Effector memory CD8-positive, alpha-beta T cell (primary cell): ENCODE results near the gene FAM110D.

Source experiments
- ATAC-seq: fragments of 150-1000 bp; cut with Tn5 transposase; replicated peaks from 2 replicates; pipeline ENCODE4 v1.10.0; 2021; ENCODE audit warnings: mild to moderate bottlenecking, moderate library complexity
- DNase-seq, 3 experiments: peaks; one replicate each; pipeline ENCODE4 v3.0.0; 2021
- H3K27ac Mint-ChIP-seq, 2 donors: one replicate each; pipeline ENCODE4 v1.8.0; 2022; ENCODE audit warnings: mild to moderate bottlenecking in 2 of 2, mixed read lengths in 2 of 2, moderate library complexity in 2 of 2
- H3K27me3 Mint-ChIP-seq, 2 donors: one replicate each; pipeline ENCODE4 v1.8.0; 2022; ENCODE audit warnings: mixed read lengths in 2 of 2
- H3K36me3 Mint-ChIP-seq: one replicate; pipeline ENCODE4 v1.8.0; 2022; ENCODE audit warnings: mild to moderate bottlenecking, moderate library complexity, mixed read lengths; ENCODE audit not compliant: insufficient read depth
- H3K4me1 Mint-ChIP-seq, 2 donors: one replicate each; pipeline ENCODE4 v1.8.0; 2022; ENCODE audit warnings: low read depth in 2 of 2, mixed read lengths in 2 of 2
- H3K4me3 Mint-ChIP-seq, 2 donors: one replicate each; pipeline ENCODE4 v1.8.0; 2022; ENCODE audit warnings: mild to moderate bottlenecking in 2 of 2, mixed read lengths in 2 of 2, moderate library complexity in 2 of 2
- H3K9me3 Mint-ChIP-seq, 2 donors: one replicate each; pipeline ENCODE4 v1.8.0; 2022; ENCODE audit warnings: mixed read lengths in 2 of 2
- total RNA-seq, 9 experiments: gene quantifications; one replicate each; lab custom pipeline; 2026; lab: John Stamatoyannopoulos, UW

FAM110D gene
- 0 to 0.06 (median 0) reads per million in 9 experiments for total RNA-seq

GRCh38 chr1:26158908-26159742 is at the start of gene FAM110D:
TSS of gene FAM110D (plus strand) at chr1:26159079. CDS start at chr1:26161292, 2,213 bp downstream.
- no peaks in the 10 kb centered on the region for H3K9me3 Mint-ChIP-seq
- no peak within 1 kb of the TSS for H3K4me3 Mint-ChIP-seq
- H3K36me3 Mint-ChIP-seq, result peaks cover 8% of the 10 kb centered on the region
- DNase-seq, result no peak
- H3K4me1 Mint-ChIP-seq, result peaks cover 0 to 4% of the 10 kb centered on the region in 2 donors
- H3K27me3 Mint-ChIP-seq, result peaks cover 53 to 88% of the 10 kb centered on the region in 2 donors
- no peak for ATAC-seq
- H3K27ac Mint-ChIP-seq, result no peak within 1 kb of the TSS

GRCh38 chr1:26109229-26110164 is 49.4 kb upstream of the FAM110D start:
- H3K4me3 Mint-ChIP-seq, result peak overlapping the region; percentile 87 to 88
- H3K36me3 Mint-ChIP-seq, result peaks cover 4% of the 10 kb centered on the region
- no peak for DNase-seq
- H3K9me3 Mint-ChIP-seq, result no peaks in the 10 kb centered on the region
- no peaks in the 10 kb centered on the region for H3K27me3 Mint-ChIP-seq
- ATAC-seq, result no peak
- H3K4me1 Mint-ChIP-seq, result peaks cover 14 to 22% of the 10 kb centered on the region in 2 donors
- H3K27ac Mint-ChIP-seq, result peak overlapping the region in 1 of 2 donors; percentile 56

- Mint-ChIP-seq H3K9me3 (no peaks in the 10 kb centered on the region), H3K4me1 (peaks cover 11 to 17% of the 10 kb centered on the region in 2 donors), H3K36me3 (peaks cover 4% of the 10 kb centered on the region), H3K27ac (peak overlapping the region; percentile 56 to 77), H3K27me3 (no peaks in the 10 kb centered on the region), H3K4me3 (peak overlapping the region; percentile 87 to 88)
- ATAC-seq (peak; percentile 66), DNase-seq (peak; percentile 66 to 71 (median 70))
Observed at GRCh38 chr1:26110731-26111529, 47.9 kb upstream of the FAM110D start.

DNA sequence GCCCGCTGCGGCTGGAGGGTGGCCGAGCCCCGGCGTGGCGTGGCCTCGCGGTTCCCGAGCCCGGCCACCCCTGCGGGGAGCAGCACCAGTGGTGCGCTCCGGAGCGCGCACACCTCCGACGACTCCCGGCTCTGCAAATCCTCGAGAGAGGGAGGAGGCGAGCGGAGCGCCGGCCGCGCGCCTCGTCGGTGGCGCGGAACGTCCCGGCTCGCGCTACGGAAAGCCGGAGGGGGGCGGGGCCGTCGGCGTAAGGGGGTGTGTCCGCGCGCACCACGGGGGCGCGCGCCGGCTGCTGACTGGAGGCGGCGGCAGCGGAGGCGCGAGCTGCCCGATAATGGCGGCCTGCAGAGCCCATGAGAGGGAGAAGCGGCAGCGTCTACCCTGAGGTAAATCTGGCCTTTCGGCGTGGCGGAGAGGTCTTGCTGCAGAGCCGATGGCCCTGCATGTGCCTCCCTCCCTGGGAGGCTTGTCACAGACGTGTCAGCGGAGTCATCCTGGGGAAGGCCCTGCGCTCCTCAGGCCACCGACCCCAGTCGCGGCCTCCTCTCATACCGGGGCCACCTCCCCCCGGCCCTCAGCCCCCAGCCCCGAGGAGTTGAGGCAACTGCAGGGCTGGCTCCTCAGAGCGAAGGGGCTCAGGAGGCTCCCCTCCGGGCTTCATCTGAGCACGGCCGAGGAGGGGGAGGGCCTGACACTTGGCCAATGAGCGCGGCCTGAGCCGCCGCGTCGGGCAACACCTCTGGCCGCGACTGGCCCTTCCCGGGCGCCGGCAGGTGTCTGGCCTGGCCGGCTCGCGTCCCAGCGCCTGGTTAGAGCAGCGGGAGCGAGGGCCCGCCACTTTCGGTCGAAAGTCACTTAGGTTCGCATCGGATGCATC is 47.1 kb upstream of the FAM110D start, which contains the start of gene PDIK1L:
TSS of gene PDIK1L (plus strand) at position 295 of the 877 bp plus-strand sequence. CDS start 2,485 bp downstream, outside the sequence.
- peak; percentile 88 to 90 (median 90) for DNase-seq
- H3K27ac Mint-ChIP-seq, result peak within 1 kb of the TSS; percentile 77 to 81
- peak within 1 kb of the TSS; percentile 87 to 88 for H3K4me3 Mint-ChIP-seq
- peaks cover 9% of the 10 kb centered on the region for H3K36me3 Mint-ChIP-seq
- no peaks in the 10 kb centered on the region for H3K27me3 Mint-ChIP-seq
- H3K9me3 Mint-ChIP-seq, result no peaks in the 10 kb centered on the region
- ATAC-seq, result peak; percentile 86
- peaks cover 11 to 17% of the 10 kb centered on the region in 2 donors for H3K4me1 Mint-ChIP-seq

DNA sequence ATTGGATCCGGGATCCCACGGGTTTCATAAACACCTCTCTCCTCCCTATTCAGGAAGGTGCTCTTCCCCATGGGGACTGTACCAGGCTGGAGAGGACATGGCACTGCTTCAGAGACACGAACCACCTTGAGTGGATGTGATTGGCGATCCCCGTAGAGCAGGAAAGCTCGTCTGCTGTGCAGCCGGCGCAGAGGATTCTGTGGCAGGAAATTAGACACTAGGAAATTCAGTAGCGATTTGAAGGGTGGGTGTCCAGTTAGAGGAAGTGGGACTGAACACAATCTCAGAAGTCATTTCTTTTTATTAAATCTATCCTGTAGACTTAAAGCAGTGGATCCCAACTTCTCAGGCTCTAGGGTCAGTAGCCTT is 46.5 kb upstream of the FAM110D start:
- no peaks in the 10 kb centered on the region for H3K9me3 Mint-ChIP-seq
- no peak for ATAC-seq
- peaks cover 11 to 17% of the 10 kb centered on the region in 2 donors for H3K4me1 Mint-ChIP-seq
- H3K36me3 Mint-ChIP-seq, result peaks cover 13% of the 10 kb centered on the region
- DNase-seq, result no peak
- H3K27me3 Mint-ChIP-seq, result no peaks in the 10 kb centered on the region
- H3K27ac Mint-ChIP-seq, result peak overlapping the region; percentile 77 to 81
- peak overlapping the region; percentile 87 to 88 for H3K4me3 Mint-ChIP-seq

GRCh38 chr1:26114165-26114927 is 44.5 kb upstream of the FAM110D start:
- no peak for DNase-seq
- Mint-ChIP-seq H3K9me3 (no peaks in the 10 kb centered on the region), H3K27ac (peak overlapping the region in 1 of 2 donors; percentile 62), H3K27me3 (no peaks in the 10 kb centered on the region), H3K36me3 (peaks cover 19% of the 10 kb centered on the region), H3K4me1 (peaks cover 11 to 20% of the 10 kb centered on the region in 2 donors), H3K4me3 (no peak overlapping the region)
- ATAC-seq, result no peak

GRCh38 chr1:26119892-26120608 is 38.8 kb upstream of the FAM110D start:
- no peak for ATAC-seq
- Mint-ChIP-seq H3K27me3 (no peaks in the 10 kb centered on the region), H3K4me1 (peaks cover 4 to 12% of the 10 kb centered on the region in 2 donors)

GRCh38 chr1:26121854-26122773 is 36.8 kb upstream of the FAM110D start:
- no peak for ATAC-seq
- DNase-seq, result no peak
- Mint-ChIP-seq H3K36me3 (peaks cover 33% of the 10 kb centered on the region), H3K27ac (no peak overlapping the region), H3K9me3 (no peaks in the 10 kb centered on the region), H3K4me1 (peaks cover 11 to 22% of the 10 kb centered on the region in 2 donors), H3K4me3 (no peak overlapping the region), H3K27me3 (no peaks in the 10 kb centered on the region)

More at GRCh38 chr1:26119892-26120608, 38.8 kb upstream of the FAM110D start:
- no peaks in the 10 kb centered on the region for H3K9me3 Mint-ChIP-seq
- no peak for DNase-seq
- peaks cover 29% of the 10 kb centered on the region for H3K36me3 Mint-ChIP-seq
- H3K27ac Mint-ChIP-seq, result peak overlapping the region in 1 of 2 donors; percentile 25
- H3K4me3 Mint-ChIP-seq, result no peak overlapping the region

GRCh38 chr1:26122988-26123973 is 35.6 kb upstream of the FAM110D start:
- peaks cover 17 to 31% of the 10 kb centered on the region in 2 donors for H3K4me1 Mint-ChIP-seq
- no peak for ATAC-seq
- H3K27me3 Mint-ChIP-seq, result peaks cover 9 to 10% of the 10 kb centered on the region in 2 donors
- no peaks in the 10 kb centered on the region for H3K9me3 Mint-ChIP-seq
- H3K4me3 Mint-ChIP-seq, result no peak overlapping the region
- H3K27ac Mint-ChIP-seq, result no peak overlapping the region
- H3K36me3 Mint-ChIP-seq, result peaks cover 28% of the 10 kb centered on the region
- DNase-seq, result no peak
